Measurements from ENCODE around the gene HOXB9. TPM values are rescaled to one million over a fixed set of nuclear protein-coding genes. Genes with fewer than 3 reads are reported as not detected.

HOXB9 gene
- total and polyA plus RNA-seq, 9 of the 15 experiments (the other 6 are each of a cell fraction or from before 2014, with no cell fraction given): 3.1 to 196 (median 77.6) TPM

DNA sequence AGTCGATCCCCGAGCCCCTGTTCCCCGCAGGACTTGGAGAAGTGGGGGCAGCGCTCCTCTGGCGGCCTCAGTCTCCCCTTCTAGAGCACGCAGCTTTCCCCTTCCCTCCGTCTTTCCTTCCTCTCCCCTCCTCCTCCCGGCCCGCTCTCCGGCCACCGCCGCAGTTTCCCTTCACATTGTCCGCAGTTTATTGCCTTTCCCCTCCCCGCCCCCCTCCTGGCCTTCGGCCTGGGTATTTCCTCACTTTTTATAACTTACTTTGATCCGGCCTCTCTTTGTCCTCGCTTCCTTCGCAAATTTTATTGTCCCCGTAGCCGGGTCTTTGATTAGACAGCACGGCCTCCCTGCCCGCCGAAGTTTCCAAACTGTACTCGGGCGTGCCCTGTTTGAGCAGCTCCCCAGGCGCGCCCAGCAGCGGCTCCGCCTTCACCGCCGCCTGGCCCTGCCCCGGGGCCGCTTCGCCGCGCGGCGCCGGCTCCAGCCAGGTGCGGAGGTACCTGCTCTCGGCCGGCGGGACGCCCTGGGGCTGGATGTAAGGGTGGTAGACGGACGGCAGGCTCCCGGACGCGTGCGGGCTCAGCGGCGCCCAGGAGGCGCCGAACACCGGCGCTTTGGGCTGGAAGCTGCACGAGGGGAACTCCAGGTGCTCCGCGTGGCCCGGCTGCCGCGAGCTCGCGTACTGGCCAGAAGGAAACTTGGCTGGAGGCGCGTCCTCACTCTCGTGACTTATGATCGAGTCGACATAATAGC, 488 bp downstream of the HOXB9 start (continued):
- TF ChIP-seq, protein P1, sequence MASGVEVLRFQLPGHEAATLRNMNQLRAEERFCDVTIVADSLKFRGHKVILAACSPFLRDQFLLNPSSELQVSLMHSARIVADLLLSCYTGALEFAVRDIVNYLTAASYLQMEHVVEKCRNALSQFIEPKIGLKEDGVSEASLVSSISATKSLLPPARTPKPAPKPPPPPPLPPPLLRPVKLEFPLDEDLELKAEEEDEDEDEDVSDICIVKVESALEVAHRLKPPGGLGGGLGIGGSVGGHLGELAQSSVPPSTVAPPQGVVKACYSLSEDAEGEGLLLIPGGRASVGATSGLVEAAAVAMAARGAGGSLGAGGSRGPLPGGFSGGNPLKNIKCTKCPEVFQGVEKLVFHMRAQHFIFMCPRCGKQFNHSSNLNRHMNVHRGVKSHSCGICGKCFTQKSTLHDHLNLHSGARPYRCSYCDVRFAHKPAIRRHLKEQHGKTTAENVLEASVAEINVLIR (CRISPR knock-in tag; IDR thresholded peaks at IDR 0.05): no peak
- TF ChIP-seq ARID1B (IDR thresholded peaks at IDR 0.05) (no peak), NFXL1 (CRISPR knock-in tag; IDR thresholded peaks at IDR 0.05) (no peak), KLF10 (CRISPR knock-in tag; IDR thresholded peaks at IDR 0.05) (no peak), ELF4 (CRISPR knock-in tag; IDR thresholded peaks at IDR 0.05) (peak; percentile 56; the same call in 1 of the 2 replicates), POLR2G (IDR thresholded peaks at IDR 0.05; ENCODE audit: low read depth, low read length) (peak; percentile 84)
- TF ChIP-seq, protein P2, sequence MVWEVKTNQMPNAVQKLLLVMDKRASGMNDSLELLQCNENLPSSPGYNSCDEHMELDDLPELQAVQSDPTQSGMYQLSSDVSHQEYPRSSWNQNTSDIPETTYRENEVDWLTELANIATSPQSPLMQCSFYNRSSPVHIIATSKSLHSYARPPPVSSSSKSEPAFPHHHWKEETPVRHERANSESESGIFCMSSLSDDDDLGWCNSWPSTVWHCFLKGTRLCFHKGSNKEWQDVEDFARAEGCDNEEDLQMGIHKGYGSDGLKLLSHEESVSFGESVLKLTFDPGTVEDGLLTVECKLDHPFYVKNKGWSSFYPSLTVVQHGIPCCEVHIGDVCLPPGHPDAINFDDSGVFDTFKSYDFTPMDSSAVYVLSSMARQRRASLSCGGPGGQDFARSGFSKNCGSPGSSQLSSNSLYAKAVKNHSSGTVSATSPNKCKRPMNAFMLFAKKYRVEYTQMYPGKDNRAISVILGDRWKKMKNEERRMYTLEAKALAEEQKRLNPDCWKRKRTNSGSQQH (CRISPR knock-in tag; IDR thresholded peaks at IDR 0.05): peak; percentile 71; the same call in 1 of the 2 replicates
- TF ChIP-seq, protein P3, sequence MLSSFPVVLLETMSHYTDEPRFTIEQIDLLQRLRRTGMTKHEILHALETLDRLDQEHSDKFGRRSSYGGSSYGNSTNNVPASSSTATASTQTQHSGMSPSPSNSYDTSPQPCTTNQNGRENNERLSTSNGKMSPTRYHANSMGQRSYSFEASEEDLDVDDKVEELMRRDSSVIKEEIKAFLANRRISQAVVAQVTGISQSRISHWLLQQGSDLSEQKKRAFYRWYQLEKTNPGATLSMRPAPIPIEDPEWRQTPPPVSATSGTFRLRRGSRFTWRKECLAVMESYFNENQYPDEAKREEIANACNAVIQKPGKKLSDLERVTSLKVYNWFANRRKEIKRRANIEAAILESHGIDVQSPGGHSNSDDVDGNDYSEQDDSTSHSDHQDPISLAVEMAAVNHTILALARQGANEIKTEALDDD (IDR thresholded peaks at IDR 0.05): no peak
- TF ChIP-seq, protein P4, sequence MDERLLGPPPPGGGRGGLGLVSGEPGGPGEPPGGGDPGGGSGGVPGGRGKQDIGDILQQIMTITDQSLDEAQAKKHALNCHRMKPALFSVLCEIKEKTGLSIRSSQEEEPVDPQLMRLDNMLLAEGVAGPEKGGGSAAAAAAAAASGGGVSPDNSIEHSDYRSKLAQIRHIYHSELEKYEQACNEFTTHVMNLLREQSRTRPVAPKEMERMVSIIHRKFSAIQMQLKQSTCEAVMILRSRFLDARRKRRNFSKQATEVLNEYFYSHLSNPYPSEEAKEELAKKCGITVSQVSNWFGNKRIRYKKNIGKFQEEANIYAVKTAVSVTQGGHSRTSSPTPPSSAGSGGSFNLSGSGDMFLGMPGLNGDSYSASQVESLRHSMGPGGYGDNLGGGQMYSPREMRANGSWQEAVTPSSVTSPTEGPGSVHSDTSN (CRISPR knock-in tag; IDR thresholded peaks at IDR 0.05; ENCODE audit: low read depth): no peak
- TF ChIP-seq, protein P4 (tag; conservative IDR thresholded peaks at IDR 0.05; ENCODE audit: low read depth): no peak

All from K562 (cell line).